Measurements from ENCODE around the gene KRT37. TPM values are rescaled to one million over a fixed set of nuclear protein-coding genes. Genes with fewer than 3 reads are reported as not detected.

KRT37 gene
- total RNA-seq, 1 experiment from 2014 or later: not detected

DNA sequence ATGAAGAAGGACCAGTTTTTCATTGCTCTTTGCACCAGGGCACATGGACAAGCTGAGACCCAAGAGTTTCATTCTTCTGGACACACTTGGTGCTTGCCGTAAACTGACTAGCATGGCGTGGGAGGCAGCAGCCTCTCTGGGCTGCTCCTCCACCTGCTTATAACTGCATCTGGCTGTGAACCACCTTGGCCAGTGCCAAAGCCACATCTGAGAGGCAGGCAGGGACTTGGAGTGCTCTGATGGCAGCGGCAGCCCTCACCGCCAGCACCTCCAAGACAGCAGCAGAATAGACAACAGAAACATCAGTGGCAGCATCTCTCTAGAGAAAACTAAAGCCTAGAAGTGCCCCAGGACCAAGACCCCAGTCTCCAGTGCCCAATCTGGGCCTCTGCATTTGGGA, 4.7 kb downstream of the KRT37 start:
- H3K4me2 ChIP-seq (ENCODE audit: insufficient read depth, insufficient read length, low read length): no peak overlapping the region
- H2BK20ac ChIP-seq (ENCODE audit: low read depth, low read length, poor library complexity, severe bottlenecking): no peak overlapping the region
- no peak for DNase-seq

More for the DNA sequence above, 4.7 kb downstream of the KRT37 start:
- Histone ChIP-seq H3K4me1 (ENCODE audit: insufficient read depth, low read length) (no peaks in the 10 kb centered on the region), H3K27ac (ENCODE audit: insufficient read length, low read depth, low read length) (no peak overlapping the region), H3K4ac (ENCODE audit: low read depth, low read length) (no peak overlapping the region), H2AK5ac (ENCODE audit: insufficient read length, low read length) (no peak overlapping the region), H4K5ac (ENCODE audit: insufficient read length, low read depth, low read length) (no peak overlapping the region), H3T11ph (ENCODE audit: low read length) (no peak overlapping the region), H3K14ac (ENCODE audit: insufficient read depth, low read length) (no peak overlapping the region; the same call in 1 of the 2 replicates), H2BK120ac (ENCODE audit: low read depth, low read length, poor library complexity, severe bottlenecking) (no peak overlapping the region), H3K9ac (ENCODE audit: extremely low read depth, insufficient read length, low read length) (no peak overlapping the region), H3K56ac (ENCODE audit: insufficient read length, low read depth, low read length) (no peak overlapping the region), H2BK15ac (ENCODE audit: low read depth, low read length) (no peak overlapping the region), H3K79me1 (ENCODE audit: insufficient read depth, low read depth, low read length, poor library complexity, severe bottlenecking) (no peaks in the 10 kb centered on the region), H3K79me2 (ENCODE audit: insufficient read depth, low read length) (no peaks in the 10 kb centered on the region), H4K91ac (ENCODE audit: insufficient read length, low read depth, low read length) (no peak overlapping the region), H2AFZ (ENCODE audit: low read length) (no peak overlapping the region), H3K23me2 (ENCODE audit: insufficient read length, low read depth, low read length, poor library complexity, severe bottlenecking) (no peaks in the 10 kb centered on the region), H3K27me3 (ENCODE audit: insufficient read depth, low read length) (no peaks in the 10 kb centered on the region), H3K23ac (ENCODE audit: insufficient read length, low read depth, low read length) (no peak overlapping the region), H2BK5ac (ENCODE audit: insufficient read length, low read length) (no peak overlapping the region), H4K8ac (replicated peaks; ENCODE audit: insufficient read length, low read depth, low read length) (no peak overlapping the region), H3K18ac (ENCODE audit: insufficient read length, low read depth, low read length) (no peak overlapping the region), H4K20me1 (ENCODE audit: control insufficient read depth, insufficient read depth, insufficient read length) (no peaks in the 10 kb centered on the region), H3K9me3 (ENCODE audit: control insufficient read depth, low read depth, low read length) (no peaks in the 10 kb centered on the region), H2BK12ac (ENCODE audit: insufficient read length, low read depth, low read length) (no peak overlapping the region)
- Mint-ChIP-seq H3K27me3 (ENCODE audit: low read depth) (peaks cover 11% of the 10 kb centered on the region), H3K27ac (no peak overlapping the region), H3K36me3 (ENCODE audit: insufficient read depth in 1 of 3, low read depth in 3 of 3) (no peaks in the 10 kb centered on the region), H3K9me3 (no peaks in the 10 kb centered on the region), H3K4me1 (peaks cover 8% of the 10 kb centered on the region in 2 experiments; a peak in 3 of 4 replicates), H3K4me3 (no peak overlapping the region)
- WGBS (ENCODE audit: extremely low coverage, insufficient read length, low lambda C conversion rate): no CpG with 5 or more reads among the region's 4 CpGs
- TF ChIP-seq, protein P1, sequence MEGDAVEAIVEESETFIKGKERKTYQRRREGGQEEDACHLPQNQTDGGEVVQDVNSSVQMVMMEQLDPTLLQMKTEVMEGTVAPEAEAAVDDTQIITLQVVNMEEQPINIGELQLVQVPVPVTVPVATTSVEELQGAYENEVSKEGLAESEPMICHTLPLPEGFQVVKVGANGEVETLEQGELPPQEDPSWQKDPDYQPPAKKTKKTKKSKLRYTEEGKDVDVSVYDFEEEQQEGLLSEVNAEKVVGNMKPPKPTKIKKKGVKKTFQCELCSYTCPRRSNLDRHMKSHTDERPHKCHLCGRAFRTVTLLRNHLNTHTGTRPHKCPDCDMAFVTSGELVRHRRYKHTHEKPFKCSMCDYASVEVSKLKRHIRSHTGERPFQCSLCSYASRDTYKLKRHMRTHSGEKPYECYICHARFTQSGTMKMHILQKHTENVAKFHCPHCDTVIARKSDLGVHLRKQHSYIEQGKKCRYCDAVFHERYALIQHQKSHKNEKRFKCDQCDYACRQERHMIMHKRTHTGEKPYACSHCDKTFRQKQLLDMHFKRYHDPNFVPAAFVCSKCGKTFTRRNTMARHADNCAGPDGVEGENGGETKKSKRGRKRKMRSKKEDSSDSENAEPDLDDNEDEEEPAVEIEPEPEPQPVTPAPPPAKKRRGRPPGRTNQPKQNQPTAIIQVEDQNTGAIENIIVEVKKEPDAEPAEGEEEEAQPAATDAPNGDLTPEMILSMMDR (conservative IDR thresholded peaks at IDR 0.05): no peak
